Panc1 (cell line): ENCODE results near the gene AJUBA.

Source experiments
- POLR2AphosphoS5 ChIP-seq: IDR thresholded peaks from 2 replicates; pipeline ENCODE4 v1.6.1; 2012; ENCODE audit warnings: mild to moderate bottlenecking, low read depth, low read length, moderate library complexity
- TF ChIP-seq, protein P1 (sequence below): fragments of 450-650 bp; IDR thresholded peaks from 2 replicates; pipeline ENCODE4 v1.5.1; 2017; ENCODE audit warnings: mild to moderate bottlenecking

DNA sequence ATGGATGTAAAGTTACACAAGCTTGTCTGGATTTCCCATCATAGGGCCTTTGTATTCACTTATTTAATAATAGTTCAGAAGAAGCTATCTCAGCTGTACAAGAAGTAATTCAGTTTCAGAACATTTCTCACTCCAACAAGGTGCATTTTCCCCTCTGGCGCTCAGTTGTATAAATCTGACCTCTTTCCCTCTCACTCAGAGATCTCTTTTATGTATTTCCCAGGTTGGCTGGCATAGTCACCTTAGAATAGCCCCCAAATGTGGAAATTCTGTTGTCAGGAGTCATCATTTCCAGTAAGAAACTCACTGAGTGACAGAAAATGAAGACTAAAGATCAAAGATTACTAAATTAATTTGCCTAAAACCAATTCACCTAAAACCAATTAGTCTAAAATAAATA lies 11.2 kb downstream of the AJUBA start:
- TF ChIP-seq, protein P1, sequence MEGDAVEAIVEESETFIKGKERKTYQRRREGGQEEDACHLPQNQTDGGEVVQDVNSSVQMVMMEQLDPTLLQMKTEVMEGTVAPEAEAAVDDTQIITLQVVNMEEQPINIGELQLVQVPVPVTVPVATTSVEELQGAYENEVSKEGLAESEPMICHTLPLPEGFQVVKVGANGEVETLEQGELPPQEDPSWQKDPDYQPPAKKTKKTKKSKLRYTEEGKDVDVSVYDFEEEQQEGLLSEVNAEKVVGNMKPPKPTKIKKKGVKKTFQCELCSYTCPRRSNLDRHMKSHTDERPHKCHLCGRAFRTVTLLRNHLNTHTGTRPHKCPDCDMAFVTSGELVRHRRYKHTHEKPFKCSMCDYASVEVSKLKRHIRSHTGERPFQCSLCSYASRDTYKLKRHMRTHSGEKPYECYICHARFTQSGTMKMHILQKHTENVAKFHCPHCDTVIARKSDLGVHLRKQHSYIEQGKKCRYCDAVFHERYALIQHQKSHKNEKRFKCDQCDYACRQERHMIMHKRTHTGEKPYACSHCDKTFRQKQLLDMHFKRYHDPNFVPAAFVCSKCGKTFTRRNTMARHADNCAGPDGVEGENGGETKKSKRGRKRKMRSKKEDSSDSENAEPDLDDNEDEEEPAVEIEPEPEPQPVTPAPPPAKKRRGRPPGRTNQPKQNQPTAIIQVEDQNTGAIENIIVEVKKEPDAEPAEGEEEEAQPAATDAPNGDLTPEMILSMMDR = no peak
- no peak for TF ChIP-seq POLR2AphosphoS5
